HepG2 (cell line): ENCODE results near the gene DRAXIN. TPM values are rescaled to one million over a fixed set of nuclear protein-coding genes. Genes with fewer than 3 reads are reported as not detected.

ENCODE experiments used
- DMAP1 ChIP-seq: IDR thresholded peaks from 2 replicates; pipeline ENCODE4 v1.6.1; 2016
- EHMT2 ChIP-seq: fragments of 200-600 bp; sonication (generic); IDR thresholded peaks from 2 replicates; pipeline ENCODE4 v1.7.0; 2017; ENCODE audit warnings: antibody characterized with exemption, low read depth, low read length, borderline replicate concordance
- FOSL2 ChIP-seq: sonication (generic); formaldehyde crosslinking; IDR thresholded peaks from 2 replicates; pipeline ENCODE4 v1.4.0; 2020; ENCODE audit warnings: missing genetic modification reagents
- HMGA1 ChIP-seq: sonication (generic); formaldehyde crosslinking; conservative IDR thresholded peaks from 2 replicates; pipeline ENCODE4 v1.4.0; 2020; ENCODE audit warnings: missing genetic modification reagents
- HNF4G ChIP-seq, 2 experiments: sonication (generic) in 1 of 2; formaldehyde crosslinking in 1 of 2; IDR thresholded peaks; 2 replicates each; pipeline versions ENCODE4 v1.4.0 to v1.6.1; 2011 to 2020; ENCODE audit warnings: borderline replicate concordance in 2 of 2, low read depth in 2 of 2, mild to moderate bottlenecking in 2 of 2, low read length in 1 of 2, missing genetic modification reagents in 1 of 2, moderate library complexity in 1 of 2
- MAFG ChIP-seq: sonication (generic); formaldehyde crosslinking; IDR thresholded peaks from 2 replicates; pipeline ENCODE4 v1.5.1; 2020; ENCODE audit warnings: mild to moderate bottlenecking, missing genetic modification reagents
- NCOR1 ChIP-seq: fragments of 200-600 bp; sonication (generic); IDR thresholded peaks from 2 replicates; pipeline ENCODE4 v1.7.0; 2017; ENCODE audit warnings: antibody characterized with exemption, low read length, borderline replicate concordance
- RAD21 ChIP-seq: fragments of 450-650 bp; formaldehyde crosslinking; IDR thresholded peaks from 2 replicates; pipeline ENCODE4 v1.5.0; 2020; ENCODE audit warnings: mild to moderate bottlenecking
- REL ChIP-seq: sonication (generic); formaldehyde crosslinking; conservative IDR thresholded peaks from 2 replicates; pipeline ENCODE4 v1.8.0; 2022; ENCODE audit warnings: mild to moderate bottlenecking, missing genetic modification reagents, moderate library complexity
- ZNF124 ChIP-seq: sonication (generic); formaldehyde crosslinking; IDR thresholded peaks from 2 replicates; pipeline ENCODE4 v1.4.0; 2020; ENCODE audit warnings: missing genetic modification reagents
- ZNF558 ChIP-seq: sonication (generic); formaldehyde crosslinking; IDR thresholded peaks from 2 replicates; pipeline ENCODE4 v1.9.0; 2022; ENCODE audit warnings: mild to moderate bottlenecking, missing genetic modification reagents, borderline replicate concordance
- polyA plus RNA-seq, 8 experiments: library from polyadenylated mRNA; depleted of rRNA in 3 of 8; stranded (reverse) in 7 of 8; unstranded in 1 of 8; fragments of >200 nt; fragmentation: Illumina TruSeq in 4 of 8; extraction: Trizol in 4 of 8; gene quantifications; 2 replicates each; pipeline versions ENCODE4 v1.2.1 to v1.2.3, GENCODE V29; 2011 to 2016; ENCODE audit warnings: low read depth in 4 of 8, missing spikeins in 1 of 8, mixed read lengths in 1 of 8; ENCODE audit not compliant: insufficient read depth in 1 of 8
- total RNA-seq, 5 experiments: library from RNA; depleted of rRNA; stranded (reverse); fragments of >200 nt; fragmentation: Illumina TruSeq; extraction: Trizol; gene quantifications; 2 replicates each; pipeline ENCODE4 v1.2.3, GENCODE V29; 2016; ENCODE audit warnings: low read depth in 1 of 5
- TF ChIP-seq, protein P1 (sequence below): sonication (generic); formaldehyde crosslinking; IDR thresholded peaks from 2 replicates; pipeline ENCODE4 v1.4.0; 2020; ENCODE audit warnings: mild to moderate bottlenecking, missing genetic modification reagents
- TF ChIP-seq, protein P2 (sequence below), 2 experiments: fragments of 450-650 bp in 1 of 2; sonication (generic) in 1 of 2; formaldehyde crosslinking in 1 of 2; IDR thresholded peaks; 2 replicates each; pipeline versions ENCODE4 v1.6.1 to v1.8.0; 2016 to 2022; ENCODE audit warnings: antibody characterized with exemption in 1 of 2, mild to moderate bottlenecking in 1 of 2, missing genetic modification reagents in 1 of 2
- TF ChIP-seq, protein P3 (sequence below): sonication (generic); formaldehyde crosslinking; IDR thresholded peaks from 2 replicates; pipeline ENCODE4 v1.5.0; 2020; ENCODE audit warnings: mild to moderate bottlenecking, missing genetic modification reagents, borderline replicate concordance

Gene DRAXIN
- total and polyA plus RNA-seq, 2 of the 13 experiments (the other 11 are each of a cell fraction or from before 2014, with no cell fraction given) = 0.02 TPM; not detected in 1

DNA sequence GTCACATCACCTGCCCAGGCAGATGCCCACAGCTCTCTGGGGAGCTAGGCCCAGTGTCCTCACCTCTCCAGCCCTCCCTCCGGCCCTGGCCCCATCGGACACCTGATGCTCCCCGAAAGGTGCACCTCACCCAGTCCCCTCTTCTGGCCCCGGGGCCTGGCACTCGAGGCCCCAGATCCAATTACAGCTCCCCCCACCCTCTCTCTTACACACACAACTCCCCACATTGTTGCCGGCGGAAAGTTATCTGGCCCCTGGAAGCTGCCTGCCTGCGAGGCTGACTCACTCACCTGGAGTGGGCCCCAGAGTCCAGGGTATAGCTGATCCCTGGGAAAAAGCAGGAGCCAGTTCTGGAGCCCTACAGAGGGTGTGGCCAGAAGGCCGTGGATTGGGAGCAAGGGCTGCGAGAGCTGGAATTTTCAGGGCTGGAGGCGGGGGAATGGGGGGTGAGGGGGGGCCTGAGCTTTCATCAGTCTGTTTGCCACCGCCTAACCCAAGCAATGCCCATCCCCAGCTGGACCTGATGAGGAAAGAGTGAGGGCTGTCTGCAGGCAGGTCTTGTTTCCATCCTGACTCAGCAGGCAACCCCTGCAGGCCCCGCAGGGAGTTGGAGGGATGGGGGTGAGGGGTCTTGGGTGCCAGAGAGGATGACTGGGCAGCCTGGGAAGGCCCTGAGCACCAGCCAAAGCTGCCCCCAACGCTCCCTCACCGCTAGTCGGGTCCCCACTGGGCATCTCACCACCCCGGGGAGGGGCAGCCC, 38.2 kb upstream of the DRAXIN start (continued):
- no peak for TF ChIP-seq ZNF558 (CRISPR knock-in tag)
- peak; percentile 27; the same call in 1 of the 2 replicates for TF ChIP-seq RAD21 (CRISPR knock-in tag)
- TF ChIP-seq NCOR1 = 0 out of 2 replicates have a peak, but pooled peaks have one; percentile 32
- TF ChIP-seq FOSL2 = peak; percentile 95
- TF ChIP-seq REL (CRISPR knock-in tag) = no peak
- TF ChIP-seq DMAP1 (CRISPR knock-in tag) = peak; percentile 47; the same call in 1 of the 2 replicates
- TF ChIP-seq HNF4G (IDR thresholded peaks at IDR 0.05; ENCODE audit: borderline replicate concordance, low read depth, low read length) = peak; percentile 65
- no peak; the same call in 1 of the 2 replicates for TF ChIP-seq HNF4G (CRISPR knock-in tag; IDR thresholded peaks at IDR 0.05; ENCODE audit: borderline replicate concordance, low read depth)
- TF ChIP-seq, protein P1, sequence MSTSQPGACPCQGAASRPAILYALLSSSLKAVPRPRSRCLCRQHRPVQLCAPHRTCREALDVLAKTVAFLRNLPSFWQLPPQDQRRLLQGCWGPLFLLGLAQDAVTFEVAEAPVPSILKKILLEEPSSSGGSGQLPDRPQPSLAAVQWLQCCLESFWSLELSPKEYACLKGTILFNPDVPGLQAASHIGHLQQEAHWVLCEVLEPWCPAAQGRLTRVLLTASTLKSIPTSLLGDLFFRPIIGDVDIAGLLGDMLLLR (CRISPR knock-in tag) = no peak
- TF ChIP-seq, protein P2, sequence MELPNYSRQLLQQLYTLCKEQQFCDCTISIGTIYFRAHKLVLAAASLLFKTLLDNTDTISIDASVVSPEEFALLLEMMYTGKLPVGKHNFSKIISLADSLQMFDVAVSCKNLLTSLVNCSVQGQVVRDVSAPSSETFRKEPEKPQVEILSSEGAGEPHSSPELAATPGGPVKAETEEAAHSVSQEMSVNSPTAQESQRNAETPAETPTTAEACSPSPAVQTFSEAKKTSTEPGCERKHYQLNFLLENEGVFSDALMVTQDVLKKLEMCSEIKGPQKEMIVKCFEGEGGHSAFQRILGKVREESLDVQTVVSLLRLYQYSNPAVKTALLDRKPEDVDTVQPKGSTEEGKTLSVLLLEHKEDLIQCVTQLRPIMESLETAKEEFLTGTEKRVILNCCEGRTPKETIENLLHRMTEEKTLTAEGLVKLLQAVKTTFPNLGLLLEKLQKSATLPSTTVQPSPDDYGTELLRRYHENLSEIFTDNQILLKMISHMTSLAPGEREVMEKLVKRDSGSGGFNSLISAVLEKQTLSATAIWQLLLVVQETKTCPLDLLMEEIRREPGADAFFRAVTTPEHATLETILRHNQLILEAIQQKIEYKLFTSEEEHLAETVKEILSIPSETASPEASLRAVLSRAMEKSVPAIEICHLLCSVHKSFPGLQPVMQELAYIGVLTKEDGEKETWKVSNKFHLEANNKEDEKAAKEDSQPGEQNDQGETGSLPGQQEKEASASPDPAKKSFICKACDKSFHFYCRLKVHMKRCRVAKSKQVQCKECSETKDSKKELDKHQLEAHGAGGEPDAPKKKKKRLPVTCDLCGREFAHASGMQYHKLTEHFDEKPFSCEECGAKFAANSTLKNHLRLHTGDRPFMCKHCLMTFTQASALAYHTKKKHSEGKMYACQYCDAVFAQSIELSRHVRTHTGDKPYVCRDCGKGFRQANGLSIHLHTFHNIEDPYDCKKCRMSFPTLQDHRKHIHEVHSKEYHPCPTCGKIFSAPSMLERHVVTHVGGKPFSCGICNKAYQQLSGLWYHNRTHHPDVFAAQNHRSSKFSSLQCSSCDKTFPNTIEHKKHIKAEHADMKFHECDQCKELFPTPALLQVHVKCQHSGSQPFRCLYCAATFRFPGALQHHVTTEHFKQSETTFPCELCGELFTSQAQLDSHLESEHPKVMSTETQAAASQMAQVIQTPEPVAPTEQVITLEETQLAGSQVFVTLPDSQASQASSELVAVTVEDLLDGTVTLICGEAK (IDR thresholded peaks at IDR 0.05) = no peak
- TF ChIP-seq, protein P2 (CRISPR knock-in tag; IDR thresholded peaks at IDR 0.05) = 0 out of 2 replicates have a peak, but pooled peaks have one; percentile 26
- TF ChIP-seq, protein P3, sequence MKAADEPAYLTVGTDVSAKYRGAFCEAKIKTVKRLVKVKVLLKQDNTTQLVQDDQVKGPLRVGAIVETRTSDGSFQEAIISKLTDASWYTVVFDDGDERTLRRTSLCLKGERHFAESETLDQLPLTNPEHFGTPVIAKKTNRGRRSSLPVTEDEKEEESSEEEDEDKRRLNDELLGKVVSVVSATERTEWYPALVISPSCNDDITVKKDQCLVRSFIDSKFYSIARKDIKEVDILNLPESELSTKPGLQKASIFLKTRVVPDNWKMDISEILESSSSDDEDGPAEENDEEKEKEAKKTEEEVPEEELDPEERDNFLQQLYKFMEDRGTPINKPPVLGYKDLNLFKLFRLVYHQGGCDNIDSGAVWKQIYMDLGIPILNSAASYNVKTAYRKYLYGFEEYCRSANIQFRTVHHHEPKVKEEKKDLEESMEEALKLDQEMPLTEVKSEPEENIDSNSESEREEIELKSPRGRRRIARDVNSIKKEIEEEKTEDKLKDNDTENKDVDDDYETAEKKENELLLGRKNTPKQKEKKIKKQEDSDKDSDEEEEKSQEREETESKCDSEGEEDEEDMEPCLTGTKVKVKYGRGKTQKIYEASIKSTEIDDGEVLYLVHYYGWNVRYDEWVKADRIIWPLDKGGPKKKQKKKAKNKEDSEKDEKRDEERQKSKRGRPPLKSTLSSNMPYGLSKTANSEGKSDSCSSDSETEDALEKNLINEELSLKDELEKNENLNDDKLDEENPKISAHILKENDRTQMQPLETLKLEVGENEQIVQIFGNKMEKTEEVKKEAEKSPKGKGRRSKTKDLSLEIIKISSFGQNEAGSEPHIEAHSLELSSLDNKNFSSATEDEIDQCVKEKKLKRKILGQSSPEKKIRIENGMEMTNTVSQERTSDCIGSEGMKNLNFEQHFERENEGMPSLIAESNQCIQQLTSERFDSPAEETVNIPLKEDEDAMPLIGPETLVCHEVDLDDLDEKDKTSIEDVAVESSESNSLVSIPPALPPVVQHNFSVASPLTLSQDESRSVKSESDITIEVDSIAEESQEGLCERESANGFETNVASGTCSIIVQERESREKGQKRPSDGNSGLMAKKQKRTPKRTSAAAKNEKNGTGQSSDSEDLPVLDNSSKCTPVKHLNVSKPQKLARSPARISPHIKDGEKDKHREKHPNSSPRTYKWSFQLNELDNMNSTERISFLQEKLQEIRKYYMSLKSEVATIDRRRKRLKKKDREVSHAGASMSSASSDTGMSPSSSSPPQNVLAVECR (CRISPR knock-in tag) = no peak
- TF ChIP-seq MAFG (CRISPR knock-in tag) = no peak
- 0 out of 2 replicates have a peak, but pooled peaks have one; percentile 33 for TF ChIP-seq ZNF124 (CRISPR knock-in tag)
- no peak for TF ChIP-seq EHMT2
- no peak for TF ChIP-seq HMGA1
